Endothelial cell of umbilical vein (primary cell): ENCODE measurements around the gene MBD4. TPM values are rescaled to one million over a fixed set of nuclear protein-coding genes. Genes with fewer than 3 reads are reported as not detected.

Experiments used
- BruUV-seq: library from RNA; stranded (reverse); fragments of 400-500 nt; replicated peaks from 2 replicates; lab custom pipeline; 2021; lab: Mats Ljungman, UMichigan
- CTCF ChIA-PET: fragments of 300-600, 350-600 bp; sonication (Branson Sonifier 250); formaldehyde crosslinking; loops from one replicate; lab custom pipeline; 2021; ENCODE audit warnings: antibody characterized with exemption, inconsistent platforms; lab: Charles Lee
- POLR2A ChIA-PET: fragments of 300-600, 350-600 bp; sonication (Branson Sonifier 250); formaldehyde crosslinking; loops from one replicate; lab custom pipeline; 2021; ENCODE audit warnings: antibody characterized with exemption, inconsistent platforms; lab: Charles Lee
- DNase-seq: peaks from one replicate; pipeline ENCODE4 v3.0.0-alpha.2; 2011; ENCODE audit warnings: low read depth, low spot score
- FAIRE-seq: peaks from 2 replicates; lab custom pipeline; 2011; peaks lifted over from hg19 to GRCh38; lab: Jason Lieb, UNC
- H2AFZ ChIP-seq: 2 replicates; pipeline ENCODE4 v1.6.0; 2012; ENCODE audit warnings: low read depth, low read length, control low read depth, inconsistent platforms
- H3K27ac ChIP-seq: 2 replicates; pipeline ENCODE4 v1.5.1; 2011; ENCODE audit warnings: low read depth, mild to moderate bottlenecking, control low read depth, low read length, moderate library complexity; ENCODE audit not compliant: insufficient read depth
- H3K27me3 ChIP-seq, 2 experiments: 2 replicates each; pipeline versions ENCODE4 v1.6.0 to v1.6.1; 2011; ENCODE audit warnings: low read length in 2 of 2, mixed read lengths in 1 of 2; ENCODE audit not compliant: control insufficient read depth in 2 of 2, insufficient read depth in 2 of 2
- H3K36me3 ChIP-seq, 2 experiments: 2 replicates in 1 of 2; 3 replicates in 1 of 2; pipeline ENCODE4 v1.5.1; 2011; ENCODE audit warnings: low read length in 2 of 2, mild to moderate bottlenecking in 1 of 2, moderate library complexity in 1 of 2; ENCODE audit not compliant: control insufficient read depth in 2 of 2, insufficient read depth in 2 of 2; ENCODE audit errors: extremely low read depth in 1 of 2
- H3K4me1 ChIP-seq: 3 replicates; pipeline ENCODE4 v1.5.1; 2011; ENCODE audit warnings: mild to moderate bottlenecking, low read length; ENCODE audit not compliant: control insufficient read depth, insufficient read depth; ENCODE audit errors: extremely low read depth
- H3K4me2 ChIP-seq: 2 replicates; pipeline ENCODE4 v1.6.1; 2011; ENCODE audit warnings: low read length, control low read depth, mixed read lengths; ENCODE audit not compliant: insufficient read depth
- H3K4me3 ChIP-seq, 3 experiments: fragments of 200-600 bp in 1 of 3; sonication (generic), shearing (Covaris generic) in 1 of 3; replicated peaks in 1 of 3; 2 replicates each; pipeline ENCODE4 v1.5.1; 2011 to 2016; ENCODE audit warnings: control low read depth in 3 of 3, low read length in 3 of 3, mild to moderate bottlenecking in 2 of 3, inconsistent platforms in 1 of 3, low read depth in 1 of 3, moderate library complexity in 1 of 3; ENCODE audit not compliant: insufficient read depth in 1 of 3
- H3K79me2 ChIP-seq: 2 replicates; pipeline ENCODE4 v1.6.0; 2012; ENCODE audit warnings: low read length, inconsistent platforms; ENCODE audit not compliant: control insufficient read depth, insufficient read depth
- H3K9ac ChIP-seq: replicated peaks from 2 replicates; pipeline ENCODE3; 2011; ENCODE audit warnings: low read length, control low read depth; ENCODE audit not compliant: insufficient read depth; ENCODE audit errors: extremely low read depth
- H3K9me1 ChIP-seq: replicated peaks from 3 replicates; pipeline ENCODE4 v1.6.0; 2011; ENCODE audit warnings: mild to moderate bottlenecking, low read length; ENCODE audit not compliant: control insufficient read depth, insufficient read depth; ENCODE audit errors: extremely low read depth
- H3K9me3 ChIP-seq: replicated peaks from 2 replicates; pipeline ENCODE4 v1.5.1; 2012; ENCODE audit warnings: low read length, inconsistent platforms; ENCODE audit not compliant: control insufficient read depth, insufficient read depth
- H4K20me1 ChIP-seq: replicated peaks from 2 replicates; pipeline ENCODE3; 2011; ENCODE audit warnings: mild to moderate bottlenecking, low read length; ENCODE audit not compliant: control insufficient read depth, insufficient read depth; ENCODE audit errors: extremely low read depth
- CTCF ChIP-seq, 2 donors: IDR thresholded peaks; 1 replicate in 1 of 2; 2 replicates in 1 of 2; pipeline ENCODE4 v1.5.1; 2011; ENCODE audit warnings: low read length in 2 of 2, mild to moderate bottlenecking in 2 of 2, moderate library complexity in 2 of 2, control low read depth in 1 of 2, inconsistent platforms in 1 of 2, low read depth in 1 of 2; ENCODE audit not compliant: insufficient read depth in 1 of 2; ENCODE audit errors: extremely low read depth in 1 of 2
- EZH2 ChIP-seq: IDR thresholded peaks from 2 replicates; pipeline ENCODE4 v1.6.1; 2012; ENCODE audit warnings: borderline replicate concordance, low read depth, mild to moderate bottlenecking, moderate library complexity, low read length, inconsistent platforms; ENCODE audit not compliant: severe bottlenecking
- FOS ChIP-seq: IDR thresholded peaks from 2 replicates; pipeline ENCODE4 v1.6.1; 2011; ENCODE audit warnings: mild to moderate bottlenecking, low read length, moderate library complexity, borderline replicate concordance; ENCODE audit not compliant: insufficient read depth
- GATA2 ChIP-seq: IDR thresholded peaks from 2 replicates; pipeline ENCODE4 v1.7.0; 2011; ENCODE audit warnings: low read depth, mild to moderate bottlenecking, moderate library complexity, mixed read lengths, low read length; ENCODE audit not compliant: insufficient read length, insufficient read depth
- JUN ChIP-seq: IDR thresholded peaks from 2 replicates; pipeline ENCODE4 v1.6.1; 2011; ENCODE audit warnings: borderline replicate concordance, low read depth; ENCODE audit not compliant: insufficient read length, insufficient read depth
- MAX ChIP-seq: IDR thresholded peaks from 2 replicates; pipeline ENCODE4 v1.6.1; 2011; ENCODE audit not compliant: insufficient read depth, insufficient read length
- MYC ChIP-seq: IDR thresholded peaks from one replicate; pipeline ENCODE4 v1.6.1; 2011; ENCODE audit warnings: mild to moderate bottlenecking, low read depth, low read length
- POLR2A ChIP-seq: IDR thresholded peaks from 2 replicates; pipeline ENCODE4 v1.6.1; 2012; ENCODE audit warnings: low read depth, mild to moderate bottlenecking, control low read depth, low read length
- POLR2AphosphoS5 ChIP-seq: IDR thresholded peaks from 2 replicates; pipeline ENCODE4 v1.6.1; 2012; ENCODE audit warnings: low read depth, mild to moderate bottlenecking, control low read depth, low read length, moderate library complexity; ENCODE audit not compliant: insufficient read depth
- dilution Hi-C: fragments of 300-500 bp; cut with MboI; formaldehyde crosslinking; loops from one replicate; pipeline ENCODE4 v1.15.0; 2019; ENCODE audit warnings: low sequenced_read_pairs; ENCODE audit not compliant: extremely low pct_ligation_motif_present
- intact Hi-C: fragments of 100-400 bp; cut with micrococcal nuclease; formaldehyde crosslinking; loops from one replicate; pipeline ENCODE4 v1.10.0; 2022
- polyA plus RNA-seq, 4 experiments: library from polyadenylated mRNA; depleted of rRNA in 3 of 4; stranded (reverse) in 3 of 4; unstranded in 1 of 4; fragments of >200 nt; gene quantifications; 2 replicates each; pipeline versions ENCODE4 v1.2.1 to v1.2.3, GENCODE V29; 2011 to 2012; ENCODE audit warnings: missing spikeins in 1 of 4
- total RNA-seq: library from RNA; stranded (reverse); gene quantifications from 2 replicates; pipeline ENCODE4 v1.2.3, GENCODE V29; 2021

Gene MBD4
- total and polyA plus RNA-seq, 2 donors (not counting 3 experiments of a cell fraction or from before 2014, with no cell fraction given) = 17.4 to 39.5 TPM

- no peak for FAIRE-seq
- Histone ChIP-seq H4K20me1 (no peaks in the 10 kb centered on the region), H3K36me3 (peaks cover 0 to 3% of the 10 kb centered on the region in 2 experiments), H3K79me2 (peaks cover 17% of the 10 kb centered on the region), H3K4me3 (no peak overlapping the region), H3K27ac (no peak overlapping the region), H3K9me3 (no peaks in the 10 kb centered on the region), H3K9me1 (no peaks in the 10 kb centered on the region), H3K27me3 (no peaks in the 10 kb centered on the region), H3K9ac (no peak overlapping the region), H3K4me1 (peaks cover 53% of the 10 kb centered on the region), H2AFZ (no peak overlapping the region), H3K4me2 (no peak overlapping the region)
- POLR2A ChIA-PET = no interaction called here
- BruUV-seq = no TSS peak
- DNase-seq = peak; percentile 23
- dilution Hi-C loops = no loop called here
- intact Hi-C loops = no loop called here
- TF ChIP-seq EZH2 (no peak), FOS (no peak), GATA2 (no peak), POLR2A (no peak)
- CTCF ChIA-PET = interaction anchor here (1.0 kb wide), 1 partner anchor 62 kb away, joined by 3 read pairs; no protein-coding TSS in a partner anchor
Observed at GRCh38 chr3:129445471-129445870, 5.7 kb upstream of the MBD4 start.

- intact Hi-C loops = loop anchor here (1.0 kb wide), 1 partner anchor 7 kb away; no protein-coding TSS in a partner anchor
- Histone ChIP-seq H3K9ac (no peak overlapping the region), H3K4me1 (peaks cover 44% of the 10 kb centered on the region), H3K9me1 (no peaks in the 10 kb centered on the region), H3K36me3 (peaks cover 0 to under 1% of the 10 kb centered on the region in 2 experiments), H3K9me3 (no peaks in the 10 kb centered on the region), H2AFZ (no peak overlapping the region), H3K4me2 (peak overlapping the region; percentile 88), H3K27ac (peak overlapping the region; percentile 75), H4K20me1 (no peaks in the 10 kb centered on the region), H3K79me2 (peaks cover 27% of the 10 kb centered on the region), H3K27me3 (no peaks in the 10 kb centered on the region), H3K4me3 (no peak overlapping the region)
- ChIA-PET POLR2A (no interaction called here), CTCF (interaction anchor here (1.1 to 2.0 kb wide), 2 partner anchors 59 to 163 kb away, joined by 3 to 6 read pairs; no protein-coding TSS in a partner anchor)
- FAIRE-seq = no peak
- DNase-seq = no peak
- no peak for TF ChIP-seq MAX
- no peak for TF ChIP-seq GATA2
- TF ChIP-seq JUN = no peak
- TF ChIP-seq CTCF (IDR thresholded peaks at IDR 0.05; ENCODE audit: extremely low read depth in 1 of 2, insufficient read depth in 1 of 2, low read depth in 1 of 2, low read length in 2 of 2) = no peak
- TF ChIP-seq POLR2A = no peak
- no peak for TF ChIP-seq POLR2AphosphoS5
- TF ChIP-seq MYC = no peak
- no peak for TF ChIP-seq FOS
- no peak for TF ChIP-seq EZH2
- dilution Hi-C loops = no loop called here
- BruUV-seq = no TSS peak
Observed at GRCh38 chr3:129442947-129443346, 3.2 kb upstream of the MBD4 start.
